ENCODE measurements around the gene KBTBD4. TPM values are rescaled to one million over a fixed set of nuclear protein-coding genes. Genes with fewer than 3 reads are reported as not detected.

Gene KBTBD4
- 11.1 to 16.5 TPM (median 12.9 TPM) in 3 replicates for total RNA-seq
- long read RNA-seq, transcript KBTBD4-202 (4 exons, 2,372 nt), result major isoform, 30 of 38 reads
- long read RNA-seq, partial matches to known transcripts, result 0 of 38 reads
- long read RNA-seq, other reads (novel, unspliced or antisense), result 2 of 38 reads

GRCh38 chr11:47578524-47579494 lies at the start of gene KBTBD4, which contains the start of gene NDUFS3:
Gene KBTBD4, minus strand, starts transcription at chr11:47578970. Its CDS starts 19 bp downstream, at chr11:47578951.
Gene NDUFS3, plus strand, starts transcription at chr11:47579074. Its CDS starts 18 bp downstream, at chr11:47579092.
- TF ChIP-seq CTCF (IDR thresholded peaks at IDR 0.05), result no peak
- no peaks in the 10 kb centered on the region for H3K9me3 Mint-ChIP-seq (ENCODE audit: low read depth)
- H3K36me3 Mint-ChIP-seq (ENCODE audit: low read depth), result peaks cover 16% of the 10 kb centered on the region
- peak within 1 kb of the TSS; percentile 99 for H3K27ac Mint-ChIP-seq (ENCODE audit: unreplicated experiment)
- H3K27me3 Mint-ChIP-seq (ENCODE audit: low read depth), result no peaks in the 10 kb centered on the region
- peaks cover 31% of the 10 kb centered on the region for H3K4me1 Mint-ChIP-seq (ENCODE audit: low read depth)
- H3K4me3 Mint-ChIP-seq (ENCODE audit: unreplicated experiment), result peak within 1 kb of the TSS; percentile 98
- peak; percentile 97 for DNase-seq (ENCODE audit: low spot score)

GRCh38 chr11:47628026-47628425 lies 49.3 kb upstream of the KBTBD4 start:
- Mint-ChIP-seq H3K4me1 (ENCODE audit: low read depth) (no peaks in the 10 kb centered on the region), H3K27me3 (ENCODE audit: low read depth) (no peaks in the 10 kb centered on the region), H3K9me3 (ENCODE audit: low read depth) (no peaks in the 10 kb centered on the region), H3K36me3 (ENCODE audit: low read depth) (peaks cover 33% of the 10 kb centered on the region), H3K4me3 (ENCODE audit: unreplicated experiment) (no peak overlapping the region), H3K27ac (ENCODE audit: unreplicated experiment) (no peak overlapping the region)
- TF ChIP-seq CTCF (IDR thresholded peaks at IDR 0.05), result no peak
- no peak for DNase-seq (ENCODE audit: low spot score)

GRCh38 chr11:47626234-47626633 lies 47.5 kb upstream of the KBTBD4 start:
- no peak for TF ChIP-seq CTCF (IDR thresholded peaks at IDR 0.05)
- peaks cover 30% of the 10 kb centered on the region for H3K36me3 Mint-ChIP-seq (ENCODE audit: low read depth)

DNA sequence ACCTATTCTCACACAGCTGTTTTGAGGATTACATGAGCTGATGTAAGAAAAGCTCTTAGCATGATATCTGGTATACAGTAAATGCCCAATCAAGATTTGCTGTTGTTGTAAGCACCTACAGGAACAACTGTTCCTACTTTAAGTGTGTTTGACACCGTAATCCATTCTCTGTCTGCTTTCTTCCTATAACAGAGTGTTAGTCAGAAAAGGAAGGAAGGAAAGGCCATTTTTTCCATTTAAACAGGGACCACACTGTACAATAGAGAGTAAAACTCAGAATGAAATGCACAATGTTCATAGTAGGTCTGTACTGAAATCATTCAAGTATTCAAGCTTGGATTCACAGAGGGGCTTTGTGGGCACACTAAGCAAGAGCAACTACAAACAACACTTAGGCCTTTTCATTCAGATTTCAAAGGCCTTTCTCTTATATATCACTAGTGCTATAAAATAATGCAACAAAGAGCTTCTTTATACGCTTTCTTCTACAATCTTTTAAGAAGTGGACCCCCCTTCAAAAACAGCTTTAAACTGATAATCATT lies 42.1 kb upstream of the KBTBD4 start:
- H3K4me3 Mint-ChIP-seq (ENCODE audit: unreplicated experiment), result no peak overlapping the region
- no peak for DNase-seq (ENCODE audit: low spot score)
- no peaks in the 10 kb centered on the region for H3K27me3 Mint-ChIP-seq (ENCODE audit: low read depth)
- TF ChIP-seq CTCF (IDR thresholded peaks at IDR 0.05), result no peak
- H3K27ac Mint-ChIP-seq (ENCODE audit: unreplicated experiment), result no peak overlapping the region
- H3K36me3 Mint-ChIP-seq (ENCODE audit: low read depth), result peaks cover 13% of the 10 kb centered on the region
- H3K4me1 Mint-ChIP-seq (ENCODE audit: low read depth), result peaks cover 14% of the 10 kb centered on the region
- H3K9me3 Mint-ChIP-seq (ENCODE audit: low read depth), result no peaks in the 10 kb centered on the region

More at GRCh38 chr11:47626234-47626633, 47.5 kb upstream of the KBTBD4 start:
- Mint-ChIP-seq H3K4me3 (ENCODE audit: unreplicated experiment) (no peak overlapping the region), H3K27ac (ENCODE audit: unreplicated experiment) (no peak overlapping the region), H3K9me3 (ENCODE audit: low read depth) (no peaks in the 10 kb centered on the region), H3K27me3 (ENCODE audit: low read depth) (no peaks in the 10 kb centered on the region), H3K4me1 (ENCODE audit: low read depth) (no peaks in the 10 kb centered on the region)
- DNase-seq (ENCODE audit: low spot score), result no peak

DNA sequence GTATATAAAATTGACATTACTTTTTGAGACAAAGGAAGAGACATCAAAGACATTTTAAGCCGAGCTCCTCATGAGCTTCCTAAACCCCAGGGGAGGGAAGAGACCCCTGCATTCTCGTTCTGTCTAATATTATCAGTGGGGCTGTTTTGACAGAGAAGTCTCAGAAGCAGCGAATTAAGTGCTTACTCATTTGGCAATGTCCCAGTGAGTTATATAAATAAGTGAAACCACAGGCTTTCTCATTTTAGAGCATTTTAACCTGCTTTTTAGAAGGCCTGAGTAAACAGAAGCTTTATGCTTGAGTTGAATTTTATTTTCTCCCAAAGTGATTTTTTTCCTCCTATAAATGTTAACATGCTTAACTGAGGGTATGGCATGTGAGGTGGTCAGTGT lies 38.6 kb upstream of the KBTBD4 start:
- Mint-ChIP-seq H3K27ac (ENCODE audit: unreplicated experiment) (no peak overlapping the region), H3K36me3 (ENCODE audit: low read depth) (peaks cover 9% of the 10 kb centered on the region)
- DNase-seq (ENCODE audit: low spot score), result no peak

More for the DNA sequence above, 38.6 kb upstream of the KBTBD4 start:
- Mint-ChIP-seq H3K9me3 (ENCODE audit: low read depth) (no peaks in the 10 kb centered on the region), H3K4me1 (ENCODE audit: low read depth) (peaks cover 14% of the 10 kb centered on the region), H3K4me3 (ENCODE audit: unreplicated experiment) (no peak overlapping the region), H3K27me3 (ENCODE audit: low read depth) (no peaks in the 10 kb centered on the region)
- peak; percentile 31 for TF ChIP-seq CTCF (IDR thresholded peaks at IDR 0.05)

All from chondrocyte (in vitro differentiated cells).